Measurements from ENCODE around the gene ZNHIT2.
A peak's percentile ranks its signal among the peaks of the same experiment; 100 is the strongest.

The ZNHIT2 gene

GRCh38 chr11:65157336-65157735, 39.8 kb upstream of the ZNHIT2 start:
- H3K4me3 ChIP-seq (ENCODE audit: control insufficient read depth in 1 of 7, extremely low read depth in 1 of 7, insufficient read depth in 4 of 7, low read depth in 2 of 7, low read length in 6 of 7): no peak overlapping the region
- DNase-seq: no peak
- POLR2A ChIA-PET: interaction anchor here (0.6 kb wide), 1 partner anchor 12 kb away, joined by 3 read pairs; no protein-coding TSS in a partner anchor
- CTCF ChIA-PET: interaction anchor here (0.6 to 1.0 kb wide), 2 partner anchors 18 to 45 kb away, joined by 3 to 4 read pairs; no protein-coding TSS in a partner anchor
- 70% methylated on average over 3 of the region's 3 CpGs for WGBS (ENCODE audit: insufficient coverage)
- no peaks in the 10 kb centered on the region for H3K9me3 ChIP-seq (ENCODE audit: control extremely low read depth in 1 of 5, control insufficient read depth in 4 of 5, insufficient read depth in 2 of 5, low read depth in 1 of 5, low read length in 4 of 5)
- no peaks in the 10 kb centered on the region for H3K36me3 ChIP-seq (ENCODE audit: control insufficient read depth in 4 of 4, insufficient read depth in 4 of 4, low read length in 3 of 4)
- H3K27ac ChIP-seq (ENCODE audit: insufficient read depth in 1 of 2, low read depth in 1 of 2, low read length in 2 of 2, poor library complexity in 1 of 2, severe bottlenecking in 2 of 2): no peak overlapping the region
- no peaks in the 10 kb centered on the region for H3K27me3 ChIP-seq (replicated peaks in 2 of 5; ENCODE audit: control insufficient read depth in 4 of 5, insufficient read depth in 5 of 5, low read length in 4 of 5)
- peaks cover 0 to 13% (median 5%) of the 10 kb centered on the region in 4 experiments for H3K4me1 ChIP-seq (ENCODE audit: control extremely low read depth in 1 of 4, control insufficient read depth in 4 of 4, insufficient read depth in 4 of 4, low read length in 3 of 4)

- Histone ChIP-seq H3K4me3 (ENCODE audit: control insufficient read depth in 1 of 7, extremely low read depth in 1 of 7, insufficient read depth in 4 of 7, low read depth in 2 of 7, low read length in 6 of 7) (no peak overlapping the region), H3K36me3 (ENCODE audit: control insufficient read depth in 4 of 4, insufficient read depth in 4 of 4, low read length in 3 of 4) (no peaks in the 10 kb centered on the region), H3K9me3 (ENCODE audit: control extremely low read depth in 1 of 5, control insufficient read depth in 4 of 5, insufficient read depth in 2 of 5, low read depth in 1 of 5, low read length in 4 of 5) (no peaks in the 10 kb centered on the region), H3K27ac (ENCODE audit: insufficient read depth in 1 of 2, low read depth in 1 of 2, low read length in 2 of 2, poor library complexity in 1 of 2, severe bottlenecking in 2 of 2) (no peak overlapping the region), H3K27me3 (replicated peaks in 2 of 5; ENCODE audit: control insufficient read depth in 4 of 5, insufficient read depth in 5 of 5, low read length in 4 of 5) (no peaks in the 10 kb centered on the region), H3K4me1 (ENCODE audit: control extremely low read depth in 1 of 4, control insufficient read depth in 4 of 4, insufficient read depth in 4 of 4, low read length in 3 of 4) (peaks cover 0 to 17% (median 9%) of the 10 kb centered on the region in 4 experiments)
- ChIA-PET POLR2A (interaction anchor here (0.6 kb wide), 1 partner anchor 12 kb away, joined by 3 read pairs; no protein-coding TSS in a partner anchor), CTCF (interaction anchor here (1.0 kb wide), 1 partner anchor 44 kb away, joined by 3 read pairs; no protein-coding TSS in a partner anchor)
- WGBS (ENCODE audit: insufficient coverage): 100% methylated on average over 3 of the region's 3 CpGs
- DNase-seq: no peak
Observed at GRCh38 chr11:65156926-65157325, 39.4 kb upstream of the ZNHIT2 start.

- no peak for DNase-seq
- ChIA-PET CTCF (interaction anchor here (0.8 to 1.0 kb wide), 2 partner anchors 21 to 44 kb away, joined by 3 read pairs; no protein-coding TSS in a partner anchor), POLR2A (no interaction called here)
Observed at GRCh38 chr11:65156256-65156655, 38.8 kb upstream of the ZNHIT2 start.

GRCh38 chr11:65152122-65152521, 34.6 kb upstream of the ZNHIT2 start:
- H3K36me3 ChIP-seq (ENCODE audit: control insufficient read depth in 4 of 4, insufficient read depth in 4 of 4, low read length in 3 of 4): no peaks in the 10 kb centered on the region
- H3K4me3 ChIP-seq (ENCODE audit: control insufficient read depth in 1 of 7, extremely low read depth in 1 of 7, insufficient read depth in 4 of 7, low read depth in 2 of 7, low read length in 6 of 7): peak overlapping the region in 1 of 7 experiments; percentile 8
- peaks cover 13 to 46% (median 44%) of the 10 kb centered on the region in 4 experiments for H3K4me1 ChIP-seq (ENCODE audit: control extremely low read depth in 1 of 4, control insufficient read depth in 4 of 4, insufficient read depth in 4 of 4, low read length in 3 of 4)
- peaks cover 0 to 3% (median 2%) of the 10 kb centered on the region in 5 experiments for H3K9me3 ChIP-seq (ENCODE audit: control extremely low read depth in 1 of 5, control insufficient read depth in 4 of 5, insufficient read depth in 2 of 5, low read depth in 1 of 5, low read length in 4 of 5)
- no peaks in the 10 kb centered on the region for H3K27me3 ChIP-seq (replicated peaks in 2 of 5; ENCODE audit: control insufficient read depth in 4 of 5, insufficient read depth in 5 of 5, low read length in 4 of 5)
- peak in 2 of 3 donors; percentile 66 to 67 for DNase-seq
- WGBS (ENCODE audit: insufficient coverage): 70% methylated on average over 2 of the region's 2 CpGs
- ChIA-PET CTCF (interaction anchor here (1.3 to 1.8 kb wide), 6 partner anchors 11 to 38 kb away, joined by 3 to 6 read pairs (median 5); partner anchors contain the start of gene SPDYC), POLR2A (interaction anchor here (1.0 to 1.8 kb wide), 4 partner anchors 17 to 28 kb away, joined by 3 to 7 read pairs (median 5); partner anchors contain the start of genes SPDYC and SYVN1)
- peak overlapping the region in 1 of 2 experiments; percentile 90 for H3K27ac ChIP-seq (ENCODE audit: insufficient read depth in 1 of 2, low read depth in 1 of 2, low read length in 2 of 2, poor library complexity in 1 of 2, severe bottlenecking in 2 of 2)

More at GRCh38 chr11:65156256-65156655, 38.8 kb upstream of the ZNHIT2 start:
- Histone ChIP-seq H3K4me3 (ENCODE audit: control insufficient read depth in 1 of 7, extremely low read depth in 1 of 7, insufficient read depth in 4 of 7, low read depth in 2 of 7, low read length in 6 of 7) (no peak overlapping the region), H3K4me1 (ENCODE audit: control extremely low read depth in 1 of 4, control insufficient read depth in 4 of 4, insufficient read depth in 4 of 4, low read length in 3 of 4) (peaks cover 4 to 23% (median 16%) of the 10 kb centered on the region in 4 experiments), H3K27me3 (replicated peaks in 2 of 5; ENCODE audit: control insufficient read depth in 4 of 5, insufficient read depth in 5 of 5, low read length in 4 of 5) (no peaks in the 10 kb centered on the region), H3K9me3 (ENCODE audit: control extremely low read depth in 1 of 5, control insufficient read depth in 4 of 5, insufficient read depth in 2 of 5, low read depth in 1 of 5, low read length in 4 of 5) (no peaks in the 10 kb centered on the region), H3K36me3 (ENCODE audit: control insufficient read depth in 4 of 4, insufficient read depth in 4 of 4, low read length in 3 of 4) (no peaks in the 10 kb centered on the region), H3K27ac (ENCODE audit: insufficient read depth in 1 of 2, low read depth in 1 of 2, low read length in 2 of 2, poor library complexity in 1 of 2, severe bottlenecking in 2 of 2) (no peak overlapping the region)
- 94% methylated on average over 3 of the region's 3 CpGs for WGBS (ENCODE audit: insufficient coverage)

- 34% methylated on average over 3 of the region's 3 CpGs for WGBS (ENCODE audit: insufficient coverage)
- CTCF ChIA-PET: interaction anchor here (0.6 to 1.8 kb wide), 9 partner anchors 12 to 40 kb away, joined by 3 to 6 read pairs (median 5); partner anchors contain the start of gene SPDYC
- POLR2A ChIA-PET: interaction anchor here (0.7 to 1.8 kb wide), 5 partner anchors 12 to 29 kb away, joined by 3 to 7 read pairs (median 4); partner anchors contain the start of genes SPDYC and SYVN1
- H3K36me3 ChIP-seq (ENCODE audit: control insufficient read depth in 4 of 4, insufficient read depth in 4 of 4, low read length in 3 of 4): no peaks in the 10 kb centered on the region
- H3K4me1 ChIP-seq (ENCODE audit: control extremely low read depth in 1 of 4, control insufficient read depth in 4 of 4, insufficient read depth in 4 of 4, low read length in 3 of 4): peaks cover 13 to 46% (median 44%) of the 10 kb centered on the region in 4 experiments
- DNase-seq: peak in 2 of 3 donors; percentile 46 to 57
- H3K27me3 ChIP-seq (replicated peaks in 2 of 5; ENCODE audit: control insufficient read depth in 4 of 5, insufficient read depth in 5 of 5, low read length in 4 of 5): no peaks in the 10 kb centered on the region
- peak overlapping the region; percentile 80 to 90 for H3K27ac ChIP-seq (ENCODE audit: insufficient read depth in 1 of 2, low read depth in 1 of 2, low read length in 2 of 2, poor library complexity in 1 of 2, severe bottlenecking in 2 of 2)
- peak overlapping the region in 2 of 7 experiments; percentile 45 to 59 for H3K4me3 ChIP-seq (ENCODE audit: control insufficient read depth in 1 of 7, extremely low read depth in 1 of 7, insufficient read depth in 4 of 7, low read depth in 2 of 7, low read length in 6 of 7)
- peaks cover 0 to 4% (median 2%) of the 10 kb centered on the region in 5 experiments for H3K9me3 ChIP-seq (ENCODE audit: control extremely low read depth in 1 of 5, control insufficient read depth in 4 of 5, insufficient read depth in 2 of 5, low read depth in 1 of 5, low read length in 4 of 5)
Observed at GRCh38 chr11:65151331-65151899, 33.9 kb upstream of the ZNHIT2 start.

- Histone ChIP-seq H3K9me3 (ENCODE audit: control extremely low read depth in 1 of 5, control insufficient read depth in 4 of 5, insufficient read depth in 2 of 5, low read depth in 1 of 5, low read length in 4 of 5) (peaks cover 0 to 4% (median 2%) of the 10 kb centered on the region in 5 experiments), H3K27me3 (replicated peaks in 2 of 5; ENCODE audit: control insufficient read depth in 4 of 5, insufficient read depth in 5 of 5, low read length in 4 of 5) (no peaks in the 10 kb centered on the region), H3K36me3 (ENCODE audit: control insufficient read depth in 4 of 4, insufficient read depth in 4 of 4, low read length in 3 of 4) (no peaks in the 10 kb centered on the region), H3K27ac (ENCODE audit: insufficient read depth in 1 of 2, low read depth in 1 of 2, low read length in 2 of 2, poor library complexity in 1 of 2, severe bottlenecking in 2 of 2) (peak overlapping the region; percentile 80 to 90), H3K4me1 (ENCODE audit: control extremely low read depth in 1 of 4, control insufficient read depth in 4 of 4, insufficient read depth in 4 of 4, low read length in 3 of 4) (peaks cover 13 to 46% (median 44%) of the 10 kb centered on the region in 4 experiments), H3K4me3 (ENCODE audit: control insufficient read depth in 1 of 7, extremely low read depth in 1 of 7, insufficient read depth in 4 of 7, low read depth in 2 of 7, low read length in 6 of 7) (peak overlapping the region in 5 of 7 experiments; percentile 5 to 59 (median 45))
- ChIA-PET CTCF (interaction anchor here (0.6 to 5.4 kb wide), 8 partner anchors 15 to 40 kb away, joined by 3 to 55 read pairs (median 4); partner anchors contain the start of genes SPDYC and SYVN1), POLR2A (interaction anchor here (1.1 to 3.9 kb wide), 3 partner anchors 15 to 22 kb away, joined by 6 to 26 read pairs (median 7); partner anchors contain the start of gene SYVN1)
- 7% methylated on average over 7 of the region's 12 CpGs for WGBS (ENCODE audit: insufficient coverage)
- peak; percentile 97 to 99 (median 99) for DNase-seq
Observed at GRCh38 chr11:65150509-65151299, 33.2 kb upstream of the ZNHIT2 start.
